HFFc6 (cell line): ENCODE results near the gene PTPN6. TPM values are rescaled to one million over a fixed set of nuclear protein-coding genes. Genes with fewer than 3 reads are reported as not detected.
A peak's percentile ranks its signal among the peaks of the same experiment; 100 is the strongest.

Source experiments
- DNase-seq: peaks from one replicate; pipeline ENCODE4 v3.0.0-alpha.2; 2018
- H3K27ac Mint-ChIP-seq: 2 replicates; pipeline ENCODE4 v1.8.0; 2020; ENCODE audit warnings: mild to moderate bottlenecking, mixed read lengths
- H3K27me3 Mint-ChIP-seq: 2 replicates; pipeline ENCODE4 v1.8.0; 2021; ENCODE audit warnings: mild to moderate bottlenecking, moderate library complexity, mixed read lengths; ENCODE audit not compliant: insufficient read depth
- H3K36me3 Mint-ChIP-seq: 2 replicates; pipeline ENCODE4 v1.8.0; 2021; ENCODE audit warnings: low read depth, mixed read lengths
- H3K4me1 Mint-ChIP-seq: 2 replicates; pipeline ENCODE4 v1.8.0; 2020; ENCODE audit warnings: low read depth, mixed read lengths
- H3K4me3 Mint-ChIP-seq: 2 replicates; pipeline ENCODE4 v1.8.0; 2020; ENCODE audit warnings: mild to moderate bottlenecking, moderate library complexity, mixed read lengths
- H3K9me3 Mint-ChIP-seq: 2 replicates; pipeline ENCODE4 v1.8.0; 2020; ENCODE audit warnings: mild to moderate bottlenecking, mixed read lengths
- total RNA-seq, 6 experiments: library from RNA; stranded (reverse); fragmentation: NEBNext Ultra II Directional; extraction: Animal tissue kit (Norgen Biotek cat#: 25700); gene quantifications; 2 replicates in 1 of 6; 3 replicates in 5 of 6; pipeline ENCODE4 v1.2.3, GENCODE V29; 2021
- TF ChIP-seq, protein P1 (sequence below): fragments of 200-600 bp; sonication (generic); IDR thresholded peaks from 2 replicates; pipeline ENCODE4 v1.5.0; 2021; ENCODE audit warnings: antibody characterized with exemption, mild to moderate bottlenecking

Gene PTPN6
- total RNA-seq, 6 experiments from 2014 or later: not detected

DNA sequence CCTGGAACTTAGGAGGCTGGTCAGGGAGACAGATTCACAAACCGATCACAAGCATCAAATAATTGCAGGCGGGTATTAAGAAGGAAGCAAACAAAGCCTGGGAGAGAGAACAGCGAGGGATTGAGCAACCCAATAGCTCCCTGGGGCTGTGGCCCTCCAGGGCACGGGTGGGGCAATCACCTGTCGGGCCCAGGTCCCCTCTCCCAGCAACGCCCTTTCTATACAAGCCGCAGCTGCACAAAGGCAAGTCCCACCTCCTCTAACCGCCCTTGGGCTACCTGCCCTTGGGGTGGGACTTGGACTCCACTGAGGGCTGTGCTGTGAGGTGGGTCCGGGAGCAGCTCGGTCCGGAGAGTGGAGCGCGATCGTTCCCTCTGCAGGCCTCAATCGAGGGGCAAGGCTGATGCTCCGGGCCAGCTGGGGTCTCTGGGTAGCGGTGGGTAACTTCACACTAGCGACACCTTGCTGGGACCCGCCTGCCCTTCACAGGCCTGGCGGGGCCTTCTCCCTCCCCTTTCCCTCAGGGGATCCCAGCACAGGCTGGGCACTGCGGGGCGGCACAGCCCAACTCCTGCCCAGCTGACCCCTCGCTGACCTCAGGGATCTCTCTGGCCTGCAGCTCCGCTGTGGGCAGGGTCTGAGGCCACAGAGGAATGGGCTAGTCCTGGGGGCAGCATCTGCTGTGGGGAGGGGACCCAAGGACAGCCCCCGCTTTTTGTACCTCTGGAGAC lies 11.3 kb downstream of the PTPN6 start:
- Mint-ChIP-seq H3K27ac (peak overlapping the region; percentile 95), H3K27me3 (no peaks in the 10 kb centered on the region), H3K36me3 (peaks cover 9% of the 10 kb centered on the region), H3K4me3 (no peak overlapping the region; the same call in 1 of the 2 replicates), H3K9me3 (no peaks in the 10 kb centered on the region), H3K4me1 (peaks cover 25% of the 10 kb centered on the region)
- DNase-seq: no peak
- TF ChIP-seq, protein P1, sequence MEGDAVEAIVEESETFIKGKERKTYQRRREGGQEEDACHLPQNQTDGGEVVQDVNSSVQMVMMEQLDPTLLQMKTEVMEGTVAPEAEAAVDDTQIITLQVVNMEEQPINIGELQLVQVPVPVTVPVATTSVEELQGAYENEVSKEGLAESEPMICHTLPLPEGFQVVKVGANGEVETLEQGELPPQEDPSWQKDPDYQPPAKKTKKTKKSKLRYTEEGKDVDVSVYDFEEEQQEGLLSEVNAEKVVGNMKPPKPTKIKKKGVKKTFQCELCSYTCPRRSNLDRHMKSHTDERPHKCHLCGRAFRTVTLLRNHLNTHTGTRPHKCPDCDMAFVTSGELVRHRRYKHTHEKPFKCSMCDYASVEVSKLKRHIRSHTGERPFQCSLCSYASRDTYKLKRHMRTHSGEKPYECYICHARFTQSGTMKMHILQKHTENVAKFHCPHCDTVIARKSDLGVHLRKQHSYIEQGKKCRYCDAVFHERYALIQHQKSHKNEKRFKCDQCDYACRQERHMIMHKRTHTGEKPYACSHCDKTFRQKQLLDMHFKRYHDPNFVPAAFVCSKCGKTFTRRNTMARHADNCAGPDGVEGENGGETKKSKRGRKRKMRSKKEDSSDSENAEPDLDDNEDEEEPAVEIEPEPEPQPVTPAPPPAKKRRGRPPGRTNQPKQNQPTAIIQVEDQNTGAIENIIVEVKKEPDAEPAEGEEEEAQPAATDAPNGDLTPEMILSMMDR: no peak

DNA sequence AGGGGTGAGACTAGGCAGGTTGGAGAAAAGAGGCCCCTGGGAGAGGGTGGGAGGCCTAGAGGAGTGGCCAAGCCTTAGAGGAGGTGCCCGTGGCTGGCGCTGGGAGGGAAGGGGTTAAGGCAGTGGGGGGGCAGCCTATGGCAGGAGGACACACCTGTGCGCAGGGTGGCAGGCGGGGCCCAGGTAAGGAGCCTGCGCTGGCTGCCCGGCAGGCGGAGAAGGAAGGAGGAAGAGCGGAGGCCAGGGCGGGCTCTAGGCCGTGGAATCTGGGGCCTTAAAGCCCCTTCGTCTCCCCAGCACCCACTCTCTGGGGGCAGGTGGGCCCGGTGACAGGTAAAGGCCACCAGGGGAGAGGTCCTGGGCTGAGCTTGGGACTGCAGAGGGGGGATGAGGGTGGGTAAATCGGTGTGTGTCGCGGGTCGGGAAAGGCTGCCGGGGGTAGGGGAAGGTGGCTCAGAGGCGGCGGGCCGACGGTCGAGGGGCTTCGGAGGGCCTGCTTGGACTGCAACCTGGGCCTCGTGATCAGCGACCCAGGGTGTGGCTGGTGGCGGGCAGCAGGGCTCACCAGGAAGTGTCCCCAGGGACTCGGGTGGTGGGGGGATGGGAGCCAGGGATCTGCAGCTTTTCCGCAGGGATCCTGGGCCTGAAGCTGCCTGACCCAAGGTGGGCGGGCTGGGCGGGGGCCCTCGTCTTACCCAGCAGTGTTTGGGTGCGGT lies 12.0 kb downstream of the PTPN6 start:
- H3K36me3 Mint-ChIP-seq: peaks cover 9% of the 10 kb centered on the region
- DNase-seq: no peak
- TF ChIP-seq, protein P1: no peak
- H3K4me3 Mint-ChIP-seq: no peak overlapping the region
- H3K27ac Mint-ChIP-seq: 0 out of 2 replicates have a peak overlapping the region, but pooled peaks have one; percentile 33
- peaks cover 25% of the 10 kb centered on the region for H3K4me1 Mint-ChIP-seq
- no peaks in the 10 kb centered on the region for H3K9me3 Mint-ChIP-seq
- H3K27me3 Mint-ChIP-seq: no peaks in the 10 kb centered on the region

DNA sequence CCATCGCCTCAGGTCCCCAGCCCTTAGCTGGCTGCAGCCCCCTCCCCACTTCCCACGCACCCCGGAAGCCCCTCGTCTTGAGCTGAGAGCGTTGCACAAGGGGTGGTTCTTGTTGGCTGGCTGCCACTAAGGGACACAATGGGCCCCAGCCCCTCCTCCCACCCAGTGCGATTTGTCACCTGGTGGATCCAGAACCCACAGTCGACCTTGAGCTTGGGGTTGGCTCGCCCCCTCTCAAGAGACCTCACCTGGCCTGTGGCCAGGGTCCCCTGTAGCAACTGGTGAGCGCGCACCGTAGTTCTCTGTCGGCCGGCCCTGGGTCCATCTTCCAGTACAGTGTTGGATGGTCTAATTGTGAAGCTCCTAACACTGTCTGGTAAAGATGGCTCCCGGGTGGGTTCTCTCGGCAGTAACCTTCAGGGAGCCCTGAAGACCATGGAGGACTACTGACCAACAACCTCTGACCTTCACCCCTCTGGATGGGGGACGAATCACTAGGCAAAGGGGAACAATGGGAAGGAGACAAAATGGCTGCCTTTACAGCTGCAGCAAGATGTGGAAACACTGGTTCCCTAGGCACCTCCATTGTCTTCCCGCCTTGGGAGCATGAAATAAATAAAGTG lies 12.7 kb downstream of the PTPN6 start:
- Mint-ChIP-seq H3K4me1 (peaks cover 31% of the 10 kb centered on the region), H3K36me3 (peaks cover 14% of the 10 kb centered on the region), H3K4me3 (no peak overlapping the region)

DNA sequence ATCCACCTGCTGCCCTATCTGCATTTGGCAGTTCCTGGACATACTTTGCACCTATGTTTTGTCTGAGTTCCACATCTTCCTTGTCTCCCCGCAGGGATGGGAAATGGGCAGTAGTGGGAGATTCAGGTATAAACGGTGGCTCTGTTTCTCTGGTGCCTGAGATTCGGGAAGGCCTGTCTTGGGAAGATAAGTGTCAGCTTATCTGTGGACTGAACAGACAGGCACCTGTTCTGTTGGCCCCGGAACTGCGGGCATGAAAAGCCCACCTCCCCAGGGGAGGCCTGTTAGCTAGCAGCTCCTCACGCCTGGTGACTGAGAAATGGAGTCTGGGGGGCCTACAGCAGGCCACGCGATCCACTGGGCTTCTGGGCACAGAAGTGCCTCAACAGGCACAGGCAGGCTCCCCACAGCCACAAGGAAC lies 13.5 kb downstream of the PTPN6 start:
- Mint-ChIP-seq H3K27ac (peak overlapping the region; percentile 69), H3K9me3 (no peaks in the 10 kb centered on the region), H3K4me1 (peaks cover 37% of the 10 kb centered on the region), H3K27me3 (no peaks in the 10 kb centered on the region), H3K4me3 (no peak overlapping the region), H3K36me3 (peaks cover 19% of the 10 kb centered on the region)
- TF ChIP-seq, protein P1: no peak
- no peak for DNase-seq

More for the DNA sequence above, 12.7 kb downstream of the PTPN6 start:
- no peak overlapping the region for H3K27ac Mint-ChIP-seq
- no peaks in the 10 kb centered on the region for H3K27me3 Mint-ChIP-seq
- TF ChIP-seq, protein P1: no peak
- H3K9me3 Mint-ChIP-seq: no peaks in the 10 kb centered on the region
- no peak for DNase-seq

DNA sequence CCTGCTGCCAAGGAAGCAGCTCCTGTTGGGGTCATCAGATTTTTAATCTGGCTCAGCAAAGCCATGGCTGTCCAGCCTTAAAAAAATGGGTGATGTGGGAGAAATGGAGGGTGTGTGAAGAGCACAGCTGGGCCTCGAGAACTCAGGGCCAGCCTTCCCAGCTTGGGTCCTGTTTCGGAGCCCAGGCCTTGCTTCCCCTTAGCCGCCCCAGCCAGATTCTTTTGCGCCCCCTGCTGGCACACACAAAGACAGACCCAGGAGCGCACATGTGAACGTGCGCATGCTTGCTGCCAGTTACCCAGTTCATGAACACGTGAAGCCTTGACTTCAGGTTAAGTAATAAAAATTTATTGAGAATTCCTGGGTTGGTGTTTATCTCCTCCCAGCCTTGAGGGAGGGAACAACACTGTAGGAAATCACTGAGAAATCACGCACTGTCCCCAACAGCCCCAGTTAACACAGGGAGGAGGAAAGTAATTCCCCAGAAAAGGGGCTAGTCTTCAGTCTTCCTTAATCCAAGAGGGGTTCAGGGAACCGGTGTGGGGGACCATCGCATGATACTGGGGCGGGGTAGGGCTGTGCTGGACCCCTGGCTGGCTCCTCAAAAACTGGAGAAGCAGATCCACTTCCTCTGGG lies 14.0 kb downstream of the PTPN6 start:
- Mint-ChIP-seq H3K36me3 (peaks cover 23% of the 10 kb centered on the region), H3K27ac (peak overlapping the region; percentile 69), H3K4me3 (no peak overlapping the region), H3K27me3 (peaks cover 1% of the 10 kb centered on the region; the same call in 1 of the 2 replicates), H3K4me1 (peaks cover 37% of the 10 kb centered on the region), H3K9me3 (no peaks in the 10 kb centered on the region)
- DNase-seq: peak; percentile 84
- TF ChIP-seq, protein P1: peak; percentile 96
